Measurements from ENCODE around the gene CHPF2. TPM values are rescaled to one million over a fixed set of nuclear protein-coding genes. Genes with fewer than 3 reads are reported as not detected.

CHPF2 gene
- total and polyA plus RNA-seq, 11 donors, result 11.4 to 31.9 (median 18.3) TPM

GRCh38 chr7:151213826-151214225 lies 18.5 kb upstream of the CHPF2 start:
- WGBS, 4 donors, result 80 to 87% (median 83%) methylated on average over 2 to 3 of the region's 3 CpGs
- no peak for DNase-seq
- Histone ChIP-seq H3K9me3 (no peaks in the 10 kb centered on the region), H3K4me3 (no peak overlapping the region), H3K4me1 (no peaks in the 10 kb centered on the region), H3K36me3 (peaks cover 3 to 71% (median 66%) of the 10 kb centered on the region in 9 donors), H3K27me3 (no peaks in the 10 kb centered on the region), H3K27ac (no peak overlapping the region)
- intact Hi-C loops (cut with DNase I), result no loop called here
- no peak for ATAC-seq
- TF ChIP-seq POLR2A (IDR thresholded peaks at IDR 0.05) (no peak), CTCF (IDR thresholded peaks at IDR 0.05) (no peak)

GRCh38 chr7:151215396-151215795 lies 16.9 kb upstream of the CHPF2 start:
- ATAC-seq (no peak), DNase-seq (no peak)
- Histone ChIP-seq H3K36me3 (peaks cover 3 to 87% (median 82%) of the 10 kb centered on the region in 9 donors), H3K27ac (no peak overlapping the region), H3K4me1 (no peaks in the 10 kb centered on the region), H3K9me3 (no peaks in the 10 kb centered on the region), H3K4me3 (no peak overlapping the region), H3K27me3 (no peaks in the 10 kb centered on the region)
- TF ChIP-seq POLR2A (IDR thresholded peaks at IDR 0.05) (no peak), CTCF (IDR thresholded peaks at IDR 0.05) (no peak)
- 97 to 100% (median 98%) methylated on average over 5 of the region's 5 CpGs for WGBS, 4 donors
- intact Hi-C loops (cut with DNase I), result no loop called here

- Histone ChIP-seq H3K27me3 (no peaks in the 10 kb centered on the region), H3K9me3 (no peaks in the 10 kb centered on the region), H3K27ac (no peak overlapping the region), H3K4me1 (no peaks in the 10 kb centered on the region), H3K36me3 (peaks cover 3 to 100% (median 100%) of the 10 kb centered on the region in 9 donors), H3K4me3 (no peak overlapping the region)
- 91 to 98% (median 96%) methylated on average over 9 of the region's 9 CpGs for WGBS, 4 donors
- TF ChIP-seq POLR2A (IDR thresholded peaks at IDR 0.05) (no peak), CTCF (IDR thresholded peaks at IDR 0.05) (no peak)
- DNase-seq, result no peak
- ATAC-seq, result no peak
- intact Hi-C loops (cut with DNase I), result no loop called here
Observed at GRCh38 chr7:151218170-151218569, 14.1 kb upstream of the CHPF2 start.

GRCh38 chr7:151223728-151224127 lies 8.6 kb upstream of the CHPF2 start:
- TF ChIP-seq CTCF (IDR thresholded peaks at IDR 0.05) (no peak), POLR2A (IDR thresholded peaks at IDR 0.05) (no peak)
- H3K27me3 ChIP-seq, result no peaks in the 10 kb centered on the region
- no peak overlapping the region for H3K27ac ChIP-seq
- DNase-seq (no peak), ATAC-seq (no peak)
- peaks cover 0 to 69% (median 63%) of the 10 kb centered on the region in 9 donors for H3K36me3 ChIP-seq
- H3K4me1 ChIP-seq, result peaks cover 3 to 26% (median 20%) of the 10 kb centered on the region in 12 donors
- WGBS, 4 donors, result 90 to 93% (median 91%) methylated on average over 8 to 14 of the region's 14 CpGs
- H3K4me3 ChIP-seq, result no peak overlapping the region
- intact Hi-C loops (cut with DNase I), result loop anchor here in 1 of 10 donors (10.0 kb wide), 1 partner anchor 169 kb away; the partner anchor contains the start of genes CDK5 and SLC4A2
- H3K9me3 ChIP-seq, result no peaks in the 10 kb centered on the region
